ENCODE data around the gene SARNP.
"Not testable (repeated sequence)": the region's sequence is repeated elsewhere in the genome, so short reads cannot be mapped to it uniquely, and the experiment has no call there.

The SARNP gene, protein sequence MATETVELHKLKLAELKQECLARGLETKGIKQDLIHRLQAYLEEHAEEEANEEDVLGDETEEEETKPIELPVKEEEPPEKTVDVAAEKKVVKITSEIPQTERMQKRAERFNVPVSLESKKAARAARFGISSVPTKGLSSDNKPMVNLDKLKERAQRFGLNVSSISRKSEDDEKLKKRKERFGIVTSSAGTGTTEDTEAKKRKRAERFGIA

DNA sequence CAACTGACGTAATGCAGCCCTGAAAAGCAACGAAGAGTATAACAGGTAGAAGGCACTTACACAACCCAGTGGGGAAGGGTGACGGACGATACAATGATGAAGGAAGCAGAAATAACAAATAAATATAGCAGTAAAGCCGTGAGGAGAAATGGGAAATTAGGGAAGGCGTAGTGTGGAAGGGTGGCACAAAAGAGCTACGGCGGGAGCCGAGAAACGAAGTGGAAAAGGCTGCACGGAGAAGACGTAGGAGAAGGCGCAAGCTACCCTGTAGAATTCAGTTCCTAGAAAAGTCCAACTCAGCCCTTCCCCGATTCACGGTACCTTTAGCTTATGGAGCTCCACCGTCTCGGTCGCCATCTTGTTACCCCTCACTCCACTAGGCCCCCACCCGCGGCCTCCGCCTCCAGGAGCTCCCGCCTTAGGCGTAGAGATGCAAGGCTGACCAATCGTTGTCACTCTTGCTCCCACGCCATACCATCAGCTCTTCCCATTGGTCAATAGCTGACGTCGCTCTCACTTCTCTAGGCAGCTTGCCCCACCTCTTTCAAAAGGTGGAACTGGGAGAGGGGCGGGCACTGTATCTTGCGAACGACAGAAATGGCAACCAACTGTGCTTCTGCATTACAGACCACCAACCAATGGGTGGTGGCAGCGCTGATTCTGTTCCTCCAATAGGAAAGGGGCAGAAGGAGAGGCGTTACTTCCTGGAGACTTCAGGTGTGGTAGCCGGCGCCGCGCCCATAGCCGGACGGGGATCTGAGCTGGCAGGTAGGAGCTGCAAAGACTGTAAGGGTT, at the start of gene SARNP, which contains the start of gene ORMDL2:
Gene SARNP, minus strand, starts transcription at position 380 of the 795 bp plus-strand sequence. Its CDS starts 23 bp downstream, at position 357.
Gene ORMDL2, plus strand, starts transcription at position 697 of the 795 bp plus-strand sequence. CDS start 959 bp downstream, outside the sequence.
- peak; percentile 100 for DNase-seq

DNA sequence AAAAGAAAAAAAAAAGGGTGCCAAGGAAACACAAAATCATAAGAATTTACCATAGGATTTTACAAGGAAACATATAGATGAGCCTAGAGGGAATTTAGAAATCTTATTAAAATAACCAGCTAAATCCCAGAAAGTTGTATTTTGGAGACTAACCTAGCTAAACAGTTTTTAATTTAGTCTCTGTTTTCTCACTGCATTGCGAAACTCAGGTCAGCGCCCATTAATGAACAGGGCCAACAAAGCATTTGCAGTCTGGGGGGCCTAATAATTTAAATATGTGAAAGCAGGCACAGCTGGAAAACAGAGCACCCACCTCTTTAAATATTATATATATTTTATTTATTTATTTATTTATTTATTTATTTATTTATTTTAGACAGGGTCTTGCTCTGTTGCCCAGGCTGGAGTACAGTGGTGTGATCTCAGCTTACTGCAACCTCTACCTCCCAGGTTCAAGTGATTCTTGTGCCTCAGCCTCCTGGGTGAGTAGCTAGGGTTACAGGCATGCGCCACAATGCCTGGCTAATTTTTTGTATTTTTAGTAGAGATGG, 49.0 kb upstream of the SARNP start:
- DNase-seq = not testable (repeated sequence)

DNA sequence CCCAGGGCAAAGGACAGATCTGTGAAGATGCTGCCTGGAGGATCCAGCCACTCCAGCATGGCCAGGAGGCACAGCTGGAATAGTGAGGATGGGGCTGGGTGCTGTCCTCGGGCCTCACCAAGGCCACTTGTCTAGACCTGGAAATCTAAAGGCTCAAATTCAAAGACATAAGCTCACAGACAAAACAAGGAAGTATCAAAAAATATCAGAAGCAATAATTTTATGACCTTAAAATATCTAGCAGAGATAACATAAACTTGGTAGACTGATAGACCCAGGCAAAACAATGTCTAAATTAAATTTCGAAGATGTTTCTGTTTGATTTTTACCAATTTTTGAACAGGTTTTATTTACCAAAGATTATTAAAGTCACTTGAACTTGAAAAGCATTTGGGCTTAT, 47.8 kb upstream of the SARNP start:
- no peak for DNase-seq

DNA sequence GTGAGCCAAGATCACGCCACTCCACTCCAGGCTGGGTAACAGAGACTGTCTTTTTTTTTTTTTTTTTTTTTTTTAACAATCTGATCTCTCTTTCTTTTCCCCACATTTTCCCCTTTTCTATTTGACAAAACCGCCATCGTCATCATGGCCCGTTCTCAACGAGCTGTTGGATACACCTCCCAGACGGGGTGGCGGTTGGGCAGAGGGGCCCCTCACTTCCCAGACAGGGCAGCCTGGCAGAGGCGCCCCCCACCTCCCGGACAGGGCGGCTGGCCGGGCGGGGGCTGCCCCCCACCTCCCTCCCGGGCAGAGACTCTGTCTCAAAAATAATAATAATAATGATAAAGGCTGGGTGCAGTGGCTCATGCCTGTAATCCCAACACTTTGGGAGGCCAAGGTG, 45.4 kb upstream of the SARNP start:
- not testable (repeated sequence) for DNase-seq

DNA sequence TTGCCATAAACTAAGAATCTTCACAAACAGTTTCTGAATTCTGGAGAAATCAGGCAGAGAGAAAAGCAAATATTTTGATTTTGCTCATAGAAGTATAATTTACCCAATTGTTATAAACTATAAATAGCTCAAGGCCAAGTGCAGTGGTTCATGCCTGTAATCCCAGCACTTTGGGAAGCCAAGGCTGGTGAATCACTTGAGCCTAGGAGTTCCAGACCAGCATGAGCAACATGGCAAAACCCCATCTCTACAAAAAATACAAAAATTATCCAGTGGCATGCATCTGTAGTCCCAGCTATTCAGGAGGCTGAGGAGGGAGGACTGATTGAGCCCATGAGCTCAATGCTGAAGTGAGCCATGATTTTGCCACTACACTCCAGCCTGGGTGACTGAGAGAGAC, 44.8 kb upstream of the SARNP start:
- no peak for DNase-seq

DNA sequence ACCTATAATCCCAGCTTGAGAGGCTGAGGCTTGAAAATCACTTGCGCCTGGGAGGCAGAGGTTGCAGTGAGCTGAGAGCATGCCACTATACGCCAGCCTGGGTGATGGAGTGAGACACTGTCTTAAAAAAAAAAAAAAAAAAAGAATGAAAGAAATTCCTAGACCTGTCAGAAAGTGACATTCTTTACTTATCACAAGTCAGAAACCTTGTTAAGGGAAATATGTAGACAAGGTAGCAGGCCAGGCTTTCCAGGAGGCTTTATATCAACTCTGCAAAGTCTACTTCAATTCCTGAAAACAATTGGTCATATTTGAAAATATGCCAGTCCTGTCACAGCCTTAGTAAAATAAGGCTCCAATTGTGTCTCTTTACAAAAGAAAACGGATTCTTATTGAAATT, 44.3 kb upstream of the SARNP start:
- DNase-seq = no peak

DNA sequence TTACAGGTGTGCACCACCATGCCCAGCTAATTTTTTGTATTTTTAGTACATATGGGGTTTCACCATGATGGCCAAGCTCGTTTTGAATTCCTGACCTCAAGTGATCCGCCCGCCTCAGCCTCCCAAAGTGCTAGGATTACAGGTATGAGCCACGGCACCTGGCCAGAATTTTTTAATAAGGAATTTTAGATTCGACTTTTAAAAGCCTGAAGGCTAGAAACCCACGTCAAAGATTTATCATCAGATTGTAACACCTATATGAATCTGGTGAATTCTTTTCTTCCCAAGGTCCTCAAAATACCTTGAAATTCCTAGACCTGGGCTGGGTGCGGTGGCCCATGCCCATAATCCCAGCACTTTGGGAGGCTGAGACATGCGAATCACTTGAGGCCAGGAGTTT, 43.9 kb upstream of the SARNP start:
- DNase-seq = no peak

DNA sequence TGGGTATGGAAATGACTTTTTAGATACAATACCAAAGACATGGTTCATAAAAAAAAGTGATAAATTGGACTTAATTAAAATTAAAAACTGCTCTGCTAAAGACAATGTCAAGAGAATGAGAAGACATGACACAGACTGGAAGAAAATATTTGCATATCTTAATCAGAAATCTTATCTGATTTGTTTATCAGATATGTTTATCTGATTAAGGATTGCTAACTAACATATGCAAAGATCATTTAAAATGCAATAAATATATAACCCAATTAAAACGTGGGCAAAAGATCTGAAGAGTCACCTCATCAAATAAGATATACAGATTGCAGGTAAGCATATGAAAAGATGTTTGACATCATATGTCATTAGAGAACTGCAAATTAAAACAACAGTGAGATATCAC, 35.2 kb upstream of the SARNP start:
- no peak for DNase-seq

DNA sequence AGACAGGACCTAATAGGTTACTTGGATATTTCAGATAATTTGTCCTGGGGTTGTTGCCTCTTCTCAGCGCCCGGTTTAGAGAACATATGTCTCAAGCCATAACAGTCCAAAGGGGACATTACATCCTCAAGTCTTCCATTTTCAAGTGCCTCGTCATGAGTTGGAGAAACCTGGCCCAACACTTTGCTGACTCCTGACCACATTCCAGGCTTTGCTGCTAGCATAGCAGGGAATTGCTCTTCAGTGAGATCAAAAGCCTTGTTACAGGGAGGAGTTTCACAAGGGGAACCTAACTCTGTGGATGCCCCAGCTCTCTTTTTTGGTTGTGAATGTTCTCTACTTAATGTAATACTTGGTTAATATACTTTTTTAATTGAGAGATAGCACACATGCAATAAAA, 33.4 kb upstream of the SARNP start:
- no peak for DNase-seq

DNA sequence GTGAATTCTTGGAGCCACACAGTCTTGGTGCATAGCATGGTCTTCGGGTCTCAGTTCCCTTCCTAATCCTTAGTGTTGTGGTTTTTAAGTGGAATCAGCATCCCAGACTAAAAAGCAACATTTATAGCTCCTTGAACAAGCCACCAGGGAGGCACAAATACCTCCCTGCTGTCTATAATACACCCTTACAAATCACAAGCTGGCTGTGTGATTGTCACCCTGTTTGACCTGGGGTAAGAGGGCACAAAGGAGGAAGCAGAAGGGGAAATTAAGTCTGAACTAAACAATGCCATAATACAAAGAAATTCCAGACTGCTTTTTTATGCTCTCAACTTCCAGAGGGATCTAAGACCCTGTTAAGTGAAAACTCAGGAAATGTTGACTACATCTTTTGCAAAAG, 32.9 kb upstream of the SARNP start:
- no peak for DNase-seq

DNA sequence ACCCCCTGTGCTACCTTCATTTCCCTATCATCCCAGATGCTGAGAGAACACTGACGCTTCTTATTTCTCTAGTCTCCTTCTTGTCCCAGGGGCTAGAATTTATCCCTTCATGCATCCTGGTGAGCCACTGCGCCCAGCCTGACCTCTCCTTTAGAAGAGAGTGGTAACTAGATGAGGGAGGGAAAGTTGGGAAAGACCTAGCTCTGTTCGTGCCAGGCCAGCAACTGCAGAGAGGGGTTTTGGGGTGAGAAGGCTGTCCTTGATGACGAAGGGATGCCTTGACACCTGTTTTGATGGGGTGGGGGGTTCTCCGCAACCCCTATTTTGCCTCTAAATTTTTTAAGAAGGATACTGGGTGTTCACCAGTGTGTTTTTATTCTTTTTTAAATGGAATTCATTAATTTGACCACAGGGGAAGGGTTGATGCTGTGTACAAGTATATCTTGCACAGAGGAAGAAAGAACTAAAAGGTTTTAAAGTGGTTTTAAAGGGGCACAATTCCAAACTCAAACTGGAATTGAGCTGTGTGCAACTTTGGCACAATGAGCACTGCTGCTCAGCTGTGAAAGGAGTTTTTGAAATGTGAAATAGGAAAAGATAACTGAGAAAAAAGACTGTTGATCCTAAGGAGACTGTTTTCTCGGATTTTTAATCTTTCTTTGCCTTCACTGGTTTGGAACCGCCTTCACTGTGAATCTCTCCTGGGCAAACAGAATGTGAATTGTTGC, 32.3 kb upstream of the SARNP start:
- DNase-seq = no peak

DNA sequence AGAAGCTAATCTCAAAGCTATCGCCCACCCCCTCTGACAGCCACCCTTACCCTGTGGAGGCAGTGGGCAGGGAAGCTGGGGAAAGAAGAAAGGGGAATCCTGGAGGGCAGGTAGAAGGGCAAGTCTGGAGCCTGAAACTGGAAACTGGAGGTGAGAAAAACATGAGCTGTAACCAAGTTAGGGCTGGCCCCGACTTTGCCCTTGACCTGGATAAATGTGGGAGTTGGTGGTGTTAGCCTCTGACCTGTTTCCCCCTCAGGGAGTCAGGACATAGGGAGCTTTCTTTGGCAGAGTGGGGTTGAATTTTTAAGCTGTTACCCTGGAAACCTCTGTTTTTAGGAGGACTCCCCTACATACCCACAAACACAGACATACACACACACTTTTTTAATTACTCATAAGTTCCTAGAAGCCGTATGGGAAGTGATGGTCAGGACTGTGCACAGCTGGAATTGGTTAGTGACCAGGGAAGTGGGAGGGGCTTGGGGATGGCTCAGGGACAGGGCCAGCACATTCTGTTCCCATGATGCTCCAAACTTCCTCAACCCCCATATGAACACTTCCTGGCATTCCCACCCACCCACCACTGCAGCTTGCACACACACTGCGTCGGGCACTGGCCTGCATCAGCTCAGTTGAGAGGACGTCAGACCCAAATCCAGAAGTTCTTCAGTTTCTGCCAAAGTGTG, 30.2 kb upstream of the SARNP start:
- DNase-seq = no peak

DNA sequence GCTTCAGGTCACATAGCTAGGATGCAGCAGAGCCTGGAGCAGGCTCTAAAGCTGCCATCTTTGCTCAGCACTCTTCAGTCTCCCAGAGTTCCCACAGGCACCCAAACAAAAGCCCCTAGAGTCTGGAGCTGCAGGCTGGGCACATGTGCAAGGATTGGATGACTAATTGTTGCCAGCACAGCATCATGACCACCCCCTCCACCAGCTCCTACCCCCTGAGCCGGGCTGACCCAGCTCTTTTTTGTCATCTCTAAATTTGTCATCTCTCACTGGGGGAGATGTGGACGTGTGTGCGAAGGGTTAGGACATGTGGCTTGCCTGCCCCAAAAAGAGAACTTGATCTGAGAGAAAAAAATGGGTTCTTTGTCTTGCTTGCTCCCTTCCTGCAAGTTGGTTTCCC, 29.5 kb upstream of the SARNP start:
- DNase-seq = no peak

DNA sequence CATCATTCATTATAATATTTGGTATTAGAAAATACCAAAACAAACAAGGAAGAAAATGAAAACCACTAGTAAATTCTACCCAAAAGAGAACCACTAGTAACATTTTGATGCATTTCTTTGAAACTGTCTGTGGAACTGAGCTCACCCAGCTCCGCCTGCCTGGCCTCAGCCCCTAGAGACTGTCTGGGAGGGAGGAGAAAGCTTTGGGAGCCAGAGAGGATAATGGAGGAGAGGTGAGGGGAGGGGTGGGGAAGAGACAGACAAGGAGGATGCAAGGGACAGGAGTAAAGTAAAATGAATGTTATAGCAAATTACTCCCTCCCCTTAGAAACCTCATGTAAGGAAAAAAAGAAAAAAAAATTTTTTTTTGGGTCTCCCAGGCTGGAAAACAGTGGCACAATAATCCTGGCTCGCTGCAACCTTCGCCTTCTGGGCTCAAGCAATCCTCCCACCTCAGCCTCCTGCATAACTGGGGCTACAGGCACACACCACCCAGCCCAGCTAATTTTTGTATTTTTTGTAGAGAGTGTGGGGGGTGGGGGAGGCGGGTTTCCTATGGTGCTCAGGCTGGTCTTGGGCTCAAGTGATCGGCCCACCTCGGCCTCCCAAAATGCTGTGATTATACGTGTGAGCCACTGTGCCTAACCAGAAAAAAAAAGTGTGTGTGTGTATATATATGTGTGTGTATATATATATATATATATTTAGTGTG, 28.4 kb upstream of the SARNP start:
- no peak for DNase-seq

DNA sequence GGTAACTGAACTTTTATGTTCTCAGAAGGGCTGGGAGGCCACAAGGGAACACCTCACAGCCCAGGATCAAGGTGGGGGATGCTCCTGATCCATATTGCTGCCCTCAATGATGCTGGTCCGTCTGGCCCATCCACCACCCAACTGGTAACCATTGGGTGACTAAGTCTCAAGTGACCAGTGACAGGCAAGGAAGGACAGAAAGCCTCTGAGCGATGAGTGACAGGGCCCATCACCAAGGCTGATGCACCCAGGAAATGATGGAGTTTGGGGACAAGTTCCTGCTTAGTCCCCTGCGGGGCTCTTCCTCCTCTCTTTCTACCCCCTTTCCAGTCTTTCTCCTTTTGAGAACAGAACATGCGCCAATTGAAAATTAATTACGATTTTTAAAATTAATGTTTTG, 27.8 kb upstream of the SARNP start:
- DNase-seq = no peak

DNA sequence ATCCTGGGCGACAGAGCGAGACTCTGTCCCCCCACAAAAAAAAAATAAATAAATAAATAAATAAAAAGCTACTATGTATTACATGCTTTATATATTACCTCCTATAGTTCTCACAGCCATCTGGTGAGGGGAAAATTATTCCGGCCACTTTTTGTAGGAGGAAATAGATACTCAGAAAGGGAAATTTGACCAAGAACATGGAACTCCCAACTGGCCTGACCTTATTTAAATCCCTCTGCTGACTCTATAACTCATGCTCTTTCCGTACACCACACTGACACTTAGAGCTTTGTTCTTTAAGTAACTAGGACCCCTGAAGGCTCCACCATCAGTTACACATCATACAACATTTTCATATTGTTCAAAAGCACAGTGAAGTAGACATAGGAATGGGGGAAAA, 27.4 kb upstream of the SARNP start:
- DNase-seq = no peak

DNA sequence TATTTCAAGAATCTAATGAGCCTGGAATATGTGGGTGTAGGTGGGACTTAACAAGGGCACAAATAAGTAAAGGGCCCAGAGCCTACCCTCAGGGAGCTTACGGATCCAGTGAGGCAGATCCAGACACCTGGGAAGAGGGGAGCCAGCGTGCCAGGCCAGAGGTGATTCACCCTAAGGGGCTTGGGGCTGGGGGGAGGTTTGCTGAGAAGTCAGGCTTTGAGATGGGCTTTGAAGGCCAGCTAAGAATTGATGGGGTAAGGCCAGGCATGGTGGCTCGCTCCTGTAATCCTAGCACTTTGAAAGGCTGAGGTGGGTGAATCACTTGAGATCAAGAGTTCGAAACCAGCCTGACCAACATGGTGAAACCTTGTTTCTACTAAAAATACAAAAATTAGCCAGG, 25.9 kb upstream of the SARNP start:
- DNase-seq = no peak

DNA sequence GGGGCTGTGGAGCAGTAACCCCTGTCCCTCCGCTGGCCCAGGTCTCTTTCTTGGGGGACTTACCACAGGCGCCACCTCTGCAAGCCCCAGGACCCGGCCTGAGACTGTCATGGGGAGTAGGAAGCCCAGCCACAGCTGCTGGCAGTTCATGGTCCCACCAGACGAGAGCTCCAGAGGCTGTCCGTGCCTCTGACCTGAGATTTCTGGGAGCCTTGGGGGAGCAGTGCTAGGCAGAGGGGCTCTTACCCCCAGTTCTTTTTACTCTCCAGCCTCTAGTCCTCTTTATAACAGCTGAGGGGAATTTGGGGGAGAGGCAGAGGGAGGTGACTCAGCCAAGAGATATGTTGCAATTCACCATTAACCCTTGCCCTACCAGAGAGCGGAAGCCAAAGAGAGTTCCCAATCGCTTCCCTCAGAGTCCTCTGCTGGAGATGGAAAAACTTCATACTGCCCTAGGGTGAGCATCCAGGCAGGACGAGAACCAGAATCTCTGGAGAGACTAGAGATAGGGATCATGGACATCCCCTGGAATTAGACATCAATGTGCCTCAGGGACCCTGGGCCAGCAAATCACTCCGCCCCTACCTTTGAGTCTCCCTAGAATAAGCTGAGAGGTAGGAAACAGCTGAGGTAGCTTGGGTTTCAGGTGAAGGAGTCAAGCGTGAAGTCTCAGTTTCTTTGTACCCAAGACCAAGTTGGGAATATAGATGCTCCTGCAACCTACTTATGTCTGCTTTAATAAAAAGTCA, 25.3 kb upstream of the SARNP start, which contains the start of gene MMP19:
Gene MMP19, minus strand, starts transcription at position 256 of the 749 bp plus-strand sequence. Its CDS starts 106 bp downstream, at position 150.
- DNase-seq = no peak

DNA sequence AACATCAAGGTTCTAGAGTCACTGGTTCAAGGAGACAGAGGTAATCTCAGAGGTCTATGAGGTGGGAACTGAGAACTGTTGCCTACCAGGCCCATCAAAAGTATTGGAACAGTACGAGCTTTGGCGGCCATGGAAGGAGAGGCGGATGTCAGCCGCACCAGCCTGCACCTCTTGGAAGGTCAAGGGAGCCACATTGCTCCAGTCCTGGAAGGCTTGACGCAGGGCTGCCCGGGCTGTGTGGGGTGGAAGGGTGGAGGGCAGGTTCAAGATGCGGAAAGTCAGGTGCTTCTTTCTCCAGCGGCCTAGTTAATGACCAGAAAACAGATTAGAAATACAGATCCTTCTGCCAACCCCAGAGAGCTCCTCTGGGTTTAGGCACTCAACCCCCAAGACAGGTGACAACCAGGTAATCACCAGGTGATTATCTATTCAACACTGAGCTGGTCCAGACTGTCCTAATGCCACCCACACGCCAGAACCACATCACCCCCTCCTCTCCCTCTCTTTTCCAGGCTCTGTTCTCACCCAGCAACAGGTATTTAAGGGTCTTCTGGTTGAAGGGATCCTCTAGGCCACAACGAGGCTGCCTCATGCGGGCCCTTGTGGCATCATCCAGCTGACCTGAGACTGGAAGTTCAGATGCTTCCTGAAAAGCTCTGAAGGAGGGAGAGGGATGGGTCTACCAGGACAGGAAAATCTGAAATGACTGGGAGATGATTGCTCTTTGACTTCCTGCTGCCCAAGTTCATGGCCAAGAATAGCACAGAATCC, 23.2 kb upstream of the SARNP start:
- no peak for DNase-seq

DNA sequence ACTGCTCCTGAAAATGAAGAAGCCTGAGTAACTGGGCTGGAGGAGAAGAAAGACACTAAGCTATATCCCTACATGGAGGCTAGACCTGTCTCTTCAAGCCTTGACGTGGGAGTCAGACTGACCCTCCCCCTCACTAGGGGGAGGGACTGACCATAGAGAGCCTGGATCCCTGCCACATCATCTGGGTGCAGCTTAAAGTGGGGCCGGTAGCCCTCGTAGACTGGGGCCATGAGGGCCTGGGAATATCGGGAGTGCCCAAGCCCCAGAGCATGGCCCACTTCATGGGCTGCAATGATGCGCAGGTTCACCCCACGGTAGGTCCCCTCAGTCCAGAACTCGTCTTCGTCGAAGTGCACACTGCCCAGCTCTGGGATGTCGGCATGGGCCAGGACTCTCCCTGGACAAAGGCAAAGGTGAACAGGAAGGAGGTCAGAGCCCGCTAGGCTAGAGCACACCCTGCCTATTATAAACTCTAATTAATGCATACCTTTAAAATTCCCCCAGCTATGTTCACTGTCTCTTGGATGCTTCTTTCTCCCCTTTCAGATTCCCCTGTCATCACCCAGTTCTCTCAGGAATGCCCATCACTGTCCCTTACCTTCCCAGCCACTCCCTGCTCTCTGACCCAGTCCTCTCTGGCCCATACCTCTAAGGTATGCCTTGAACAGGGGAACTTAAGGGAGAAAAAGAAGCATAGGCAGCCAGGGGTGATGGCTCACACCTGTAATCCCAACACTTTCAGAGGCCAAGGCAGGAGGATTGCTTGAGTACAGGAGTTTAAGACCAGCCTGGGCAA, 22.0 kb upstream of the SARNP start:
- no peak for DNase-seq

Measured in DMS53 (cell line).